GM10847 (cell line): Measurements from ENCODE around the gene CGB3.

Experiments
- POLR2A ChIP-seq: IDR thresholded peaks from 2 replicates; pipeline ENCODE4 v1.6.1; 2011; ENCODE audit not compliant: insufficient read length; ENCODE audit errors: extremely low read depth

CGB3 gene

DNA sequence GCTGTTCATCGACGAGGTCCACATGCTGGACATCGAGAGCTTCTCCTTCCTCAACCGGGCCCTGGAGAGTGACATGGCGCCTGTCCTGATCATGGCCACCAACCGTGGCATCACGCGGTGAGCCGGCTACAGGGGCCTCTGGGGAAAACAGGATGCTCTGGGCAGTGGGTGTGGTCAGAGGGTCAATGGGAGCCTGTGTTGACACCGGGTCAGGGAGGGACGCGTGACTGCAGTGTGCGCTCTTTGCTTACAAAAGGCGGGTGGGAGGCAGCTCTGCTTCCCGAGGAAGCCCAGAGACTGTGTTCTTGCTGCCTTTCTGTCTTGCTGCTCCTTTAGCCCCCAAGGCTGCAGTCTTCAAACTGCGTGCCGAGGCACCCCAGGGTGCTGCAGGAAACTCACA is 12.9 kb downstream of the CGB3 start:
- no peak for TF ChIP-seq POLR2A

DNA sequence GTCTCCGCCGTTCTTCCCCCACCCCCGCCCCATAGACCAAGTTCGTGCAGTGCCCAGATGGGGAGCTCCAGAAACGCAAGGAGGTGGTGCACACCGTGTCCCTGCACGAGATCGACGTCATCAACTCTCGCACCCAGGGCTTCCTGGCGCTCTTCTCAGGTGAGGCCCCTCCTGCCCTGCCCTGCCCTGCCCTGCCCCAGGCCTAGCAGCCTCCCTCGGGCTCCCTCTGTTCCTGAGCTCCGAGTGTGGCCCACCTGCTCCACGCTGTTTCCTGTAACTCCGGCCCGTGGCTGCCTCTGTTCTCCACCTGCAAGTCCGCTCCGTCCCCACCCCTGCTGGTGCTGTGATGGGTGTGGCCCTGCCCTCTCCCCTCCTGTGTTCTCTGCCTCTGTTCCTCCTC is 13.7 kb downstream of the CGB3 start:
- TF ChIP-seq POLR2A = no peak

DNA sequence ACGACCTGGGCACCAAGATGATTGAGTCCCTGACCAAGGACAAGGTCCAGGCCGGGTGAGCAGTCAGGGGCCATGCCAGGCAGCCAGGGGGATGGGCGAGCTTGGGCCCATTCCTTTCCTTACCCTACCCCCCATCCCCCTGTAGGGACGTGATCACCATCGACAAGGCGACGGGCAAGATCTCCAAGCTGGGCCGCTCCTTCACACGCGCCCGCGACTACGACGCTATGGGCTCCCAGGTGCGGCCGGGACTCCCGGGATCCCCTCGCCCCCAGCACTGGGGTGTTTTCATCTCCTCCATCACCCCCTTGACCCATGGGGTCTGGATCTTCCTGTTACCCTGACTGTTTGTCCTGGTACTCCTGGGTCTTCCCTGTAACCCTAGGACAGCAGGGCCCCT is 14.3 kb downstream of the CGB3 start:
- TF ChIP-seq POLR2A = no peak

DNA sequence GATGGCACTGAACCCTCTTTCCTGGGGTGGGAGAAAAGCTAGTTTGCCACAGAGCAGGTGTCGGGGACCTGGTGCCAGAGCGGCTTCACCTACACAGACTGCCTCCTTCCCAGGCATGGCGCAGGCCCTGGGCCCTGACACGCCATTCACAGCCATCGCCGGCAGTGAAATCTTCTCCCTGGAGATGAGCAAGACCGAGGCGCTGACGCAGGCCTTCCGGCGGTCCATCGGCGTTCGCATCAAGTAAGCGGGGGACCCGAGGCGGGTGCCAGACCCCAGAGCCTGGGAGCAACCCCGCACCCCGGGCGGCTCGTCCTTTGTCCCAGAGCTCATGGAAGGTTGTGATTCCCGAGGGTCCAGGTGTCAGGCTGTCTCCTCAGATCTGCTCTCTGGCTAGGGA is 17.2 kb downstream of the CGB3 start:
- TF ChIP-seq POLR2A = no peak

DNA sequence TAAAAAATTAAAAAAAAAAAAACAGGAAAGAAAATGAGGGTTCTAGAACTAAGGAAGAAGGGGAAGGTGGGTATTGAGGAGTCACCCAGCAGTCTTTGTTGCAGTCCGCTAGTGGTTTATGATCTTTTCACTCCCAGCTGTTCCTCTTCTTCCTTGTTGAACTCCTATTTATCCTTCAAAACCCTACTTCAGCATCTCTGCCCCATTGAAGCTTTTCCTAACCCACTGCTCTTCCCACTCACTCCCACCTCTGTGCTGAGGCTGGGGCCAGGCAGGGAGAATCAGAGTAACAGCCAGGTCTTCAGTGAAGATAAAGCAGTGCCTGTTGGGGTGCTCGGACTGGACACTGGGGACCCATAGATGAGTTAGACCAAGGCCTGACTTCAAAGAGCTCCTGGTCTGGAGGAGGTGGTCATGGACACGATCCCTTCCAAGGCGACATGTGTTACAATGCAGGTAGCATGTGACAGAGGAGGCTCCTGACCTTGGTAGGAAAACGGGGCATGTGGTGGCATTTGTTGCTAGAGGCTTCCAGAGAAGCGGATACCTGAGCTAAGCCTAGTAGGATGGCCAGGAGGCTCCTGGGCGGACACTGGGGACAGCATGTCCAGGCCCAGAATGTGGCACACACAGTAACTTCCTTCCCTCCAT is 19.0 kb downstream of the CGB3 start:
- TF ChIP-seq POLR2A = no peak

DNA sequence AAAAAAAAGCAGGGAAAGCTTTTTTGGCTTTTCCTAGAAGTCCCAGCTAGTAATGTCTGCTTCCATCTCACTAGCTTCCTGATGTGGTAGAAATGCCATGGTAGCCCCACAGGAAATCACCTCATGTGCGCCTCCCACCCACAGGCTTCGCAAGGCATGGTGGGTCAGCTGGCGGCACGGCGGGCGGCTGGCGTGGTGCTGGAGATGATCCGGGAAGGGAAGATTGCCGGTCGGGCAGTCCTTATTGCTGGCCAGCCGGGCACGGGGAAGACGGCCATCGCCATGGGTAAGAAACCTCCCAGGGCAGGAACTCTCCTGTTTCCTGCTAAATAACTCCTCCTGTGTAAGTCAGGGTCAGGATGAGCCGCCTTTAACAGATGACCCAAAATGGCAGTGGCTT is 20.0 kb downstream of the CGB3 start:
- TF ChIP-seq POLR2A = no peak

DNA sequence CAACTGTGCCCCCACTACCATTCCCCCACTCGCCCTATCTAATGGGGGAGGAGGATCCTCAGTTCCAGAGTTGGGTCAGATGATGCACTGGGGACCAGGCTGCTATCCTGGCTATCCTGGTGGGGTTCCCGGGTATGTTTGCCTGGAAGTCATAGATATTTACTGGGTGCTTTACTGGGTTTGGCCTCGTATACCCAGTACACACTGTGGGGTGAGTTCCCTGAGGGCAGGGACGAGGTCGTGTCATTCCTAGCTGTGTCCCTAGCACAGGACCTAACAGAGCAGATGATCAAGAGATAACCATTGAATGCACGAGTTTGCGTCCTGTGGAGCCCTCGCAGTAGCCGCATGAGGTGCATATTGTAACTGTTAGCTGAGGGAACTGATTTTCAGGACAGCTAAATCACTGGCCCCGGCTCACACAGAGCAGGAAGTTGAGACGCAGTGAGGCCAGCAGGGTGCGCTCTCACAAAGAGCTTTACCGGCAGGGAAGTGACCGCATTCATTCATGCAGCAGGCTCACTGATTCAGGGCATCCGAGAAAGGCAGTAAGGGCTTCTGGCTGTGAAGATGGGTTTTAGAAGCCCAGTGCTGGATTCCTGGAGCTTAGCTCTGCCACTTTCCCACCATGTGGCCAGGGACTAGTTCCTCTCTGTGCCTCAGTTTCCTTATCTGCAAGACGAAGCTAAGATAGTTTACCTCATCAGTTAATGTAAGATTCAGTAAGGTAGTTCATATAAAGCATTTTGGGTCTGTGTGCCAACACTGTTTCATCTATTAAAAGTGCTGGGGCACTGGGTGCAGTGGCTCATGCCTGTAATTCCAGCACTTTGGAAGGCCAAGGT is 24.4 kb downstream of the CGB3 start:
- TF ChIP-seq POLR2A = no peak

DNA sequence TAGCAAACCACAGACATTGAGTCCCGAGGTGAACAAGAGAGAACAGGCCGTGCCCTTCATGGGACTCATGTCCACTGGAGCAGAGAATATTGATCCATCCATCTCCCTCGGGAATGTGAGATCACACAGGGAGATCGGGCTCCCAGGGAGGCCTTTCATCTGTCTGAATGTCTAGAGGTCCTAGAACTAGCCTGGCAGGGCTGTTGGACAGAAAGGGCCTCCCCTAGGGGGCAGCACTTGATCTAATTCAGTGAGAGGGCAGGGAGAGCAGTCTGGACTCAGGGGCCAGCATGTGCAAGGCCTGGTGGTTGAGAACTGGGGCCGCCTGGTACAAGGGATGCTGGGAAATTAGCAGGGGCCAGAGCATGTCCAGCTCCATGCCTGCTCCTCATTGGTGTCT is 26.2 kb downstream of the CGB3 start:
- no peak for TF ChIP-seq POLR2A

DNA sequence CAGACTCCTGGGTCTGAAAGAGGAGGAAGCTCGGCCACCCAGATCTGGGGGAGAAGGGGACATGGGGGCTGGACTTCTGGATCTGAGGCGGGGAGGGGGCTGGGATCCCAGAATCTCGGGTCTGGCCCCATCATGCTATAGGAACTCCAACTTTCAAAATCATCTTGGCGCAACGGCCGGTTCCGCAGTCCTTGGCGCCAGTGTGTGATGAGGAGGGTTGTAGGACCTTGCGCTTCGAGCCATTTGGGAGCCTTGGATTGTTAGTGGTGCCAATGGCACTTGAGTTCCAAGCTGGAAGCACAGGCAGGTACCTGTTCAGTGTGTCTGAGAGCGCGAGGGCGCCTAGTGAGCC is 30.1 kb downstream of the CGB3 start:
- no peak for TF ChIP-seq POLR2A

DNA sequence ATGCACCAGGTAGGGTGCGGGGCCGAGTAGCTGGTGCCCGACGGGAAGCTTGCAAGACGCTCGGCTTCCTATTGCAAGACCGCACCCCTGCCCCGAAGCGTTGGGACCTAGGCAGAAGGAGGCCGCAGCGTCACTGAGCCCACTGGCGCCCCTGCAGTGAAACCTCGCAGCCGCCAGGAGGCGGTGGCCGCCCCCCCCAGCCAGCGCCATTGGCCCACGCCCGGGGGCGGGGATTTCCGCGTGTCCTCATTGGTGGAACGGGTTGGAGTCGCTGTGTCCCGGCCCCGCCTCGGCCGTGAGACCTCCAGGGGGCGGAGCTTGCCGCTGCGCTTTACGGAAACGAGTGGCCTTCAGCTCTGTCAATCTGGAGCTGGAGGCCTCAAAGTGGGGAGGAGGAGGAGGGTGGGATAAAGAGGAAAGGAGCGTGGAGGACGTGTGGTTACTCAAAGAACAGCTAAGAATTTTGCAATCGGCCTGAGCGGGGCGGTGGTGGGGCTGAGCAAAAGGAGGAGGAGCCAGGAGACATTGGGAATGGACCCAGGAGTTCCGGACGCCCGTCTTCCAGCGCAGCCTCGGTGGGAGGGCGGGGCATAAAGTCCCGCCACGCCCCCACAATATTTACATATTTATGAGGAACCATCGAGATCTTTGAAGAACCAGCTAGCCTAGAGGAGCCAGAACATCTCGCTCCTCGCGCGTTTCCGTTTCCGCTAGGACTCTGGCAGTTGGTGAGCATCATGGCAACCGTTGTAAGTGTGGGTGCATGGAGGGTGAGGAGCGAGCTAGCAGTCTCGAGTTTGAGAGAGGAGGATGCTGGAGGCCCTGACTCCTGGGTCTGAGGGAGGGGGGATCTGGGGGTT is 30.7 kb downstream of the CGB3 start, which contains the start of the genes GYS1 and RUVBL2:
TSS of gene GYS1 (minus strand) at position 135 of the 860 bp plus-strand sequence. CDS start 197 bp downstream, outside the sequence.
TSS of gene RUVBL2 (plus strand) at position 713 of the 860 bp plus-strand sequence. CDS start at position 738, 25 bp downstream.
- TF ChIP-seq POLR2A = peak; percentile 75

DNA sequence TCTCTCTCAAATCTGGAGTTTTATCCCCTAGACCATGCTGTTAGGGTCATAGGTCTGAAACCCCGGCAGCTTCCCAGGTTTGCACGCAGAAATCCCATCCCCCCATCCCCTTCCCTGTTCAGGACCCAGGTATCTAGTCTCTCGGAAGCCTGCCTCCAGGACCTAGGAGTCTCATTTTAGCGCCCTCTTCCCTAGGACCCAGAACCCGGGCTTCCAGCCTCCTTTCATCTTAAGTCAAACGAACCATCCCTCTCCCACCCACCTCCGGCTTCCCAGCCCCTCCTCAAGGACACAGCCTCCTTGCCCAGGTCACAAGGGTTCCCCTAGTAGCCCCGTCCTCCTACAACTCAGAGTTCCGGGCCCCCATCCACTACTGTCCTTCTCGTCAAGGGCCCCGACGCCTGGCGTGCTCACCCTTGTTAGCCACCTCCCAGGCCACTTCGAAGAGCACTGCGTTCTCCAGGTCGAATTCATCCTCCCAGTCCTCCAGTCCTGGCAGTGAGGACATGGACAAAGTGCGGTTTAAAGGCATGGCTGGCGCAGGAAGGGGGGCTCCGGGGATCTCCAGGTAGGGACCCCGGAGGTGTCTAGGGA is 31.5 kb downstream of the CGB3 start:
- TF ChIP-seq POLR2A = no peak

DNA sequence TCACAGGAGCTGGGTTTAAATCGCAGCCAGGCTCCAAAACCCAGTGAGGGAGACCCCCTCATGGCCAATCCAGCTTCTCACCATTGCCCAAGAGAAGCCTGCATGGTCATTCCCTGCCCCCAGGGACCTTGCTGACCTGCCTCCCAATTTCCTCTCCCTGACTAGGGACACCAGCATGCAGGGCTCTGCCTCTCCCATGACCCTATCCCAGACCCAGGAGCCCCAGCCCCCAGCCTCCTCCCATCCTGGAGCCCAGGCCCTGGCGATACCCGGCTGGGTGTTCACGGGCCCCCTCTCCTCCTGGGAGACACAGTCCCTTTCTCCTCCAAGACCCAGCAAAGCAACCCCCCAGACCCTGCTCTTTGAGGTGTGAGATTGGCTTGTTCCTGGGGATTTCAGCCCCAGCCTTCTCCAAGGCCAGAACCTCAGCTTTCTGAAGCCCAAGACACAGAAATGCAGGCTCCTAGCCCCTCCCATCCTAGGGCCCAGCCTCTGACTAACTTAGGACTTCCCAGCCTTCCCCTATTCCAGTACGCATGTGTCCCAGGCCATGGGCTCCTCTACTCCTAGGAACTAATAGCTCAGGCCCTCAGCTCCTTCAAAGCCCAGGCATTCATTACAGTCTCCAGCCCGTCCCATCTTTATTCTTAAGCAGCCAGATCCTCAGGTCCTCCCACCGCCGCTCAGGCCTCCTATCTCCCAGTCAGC is 32.1 kb downstream of the CGB3 start:
- no peak for TF ChIP-seq POLR2A

DNA sequence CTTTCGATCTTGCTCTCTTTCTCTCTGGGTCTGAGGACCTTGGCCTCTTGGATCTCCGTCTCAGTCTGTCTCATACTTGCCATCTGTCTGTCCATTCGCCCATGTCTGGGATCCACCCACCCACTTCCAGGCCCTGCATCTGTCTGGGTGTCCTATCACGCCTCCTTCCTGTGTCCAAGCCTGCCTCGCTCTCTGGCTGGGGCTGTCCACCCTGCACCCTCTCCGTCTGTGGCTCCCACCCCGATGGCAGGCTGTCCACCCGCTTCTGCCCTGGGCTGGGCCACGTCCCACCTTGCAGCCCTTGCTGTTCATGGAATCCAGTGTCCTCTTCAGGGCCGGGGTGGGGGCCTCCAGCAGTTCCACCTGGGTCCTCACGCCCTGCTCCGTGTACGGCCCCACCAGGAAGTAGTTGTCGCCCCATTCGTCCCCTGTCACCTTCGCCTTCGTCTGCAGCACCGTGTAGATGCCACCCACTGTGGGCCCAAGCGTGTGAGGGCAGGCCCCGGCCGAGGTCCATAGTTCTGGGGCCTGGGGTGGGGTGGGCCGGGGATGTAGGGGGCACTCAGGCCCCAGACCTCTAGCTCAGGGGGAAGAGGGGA is 33.0 kb downstream of the CGB3 start:
- no peak for TF ChIP-seq POLR2A

DNA sequence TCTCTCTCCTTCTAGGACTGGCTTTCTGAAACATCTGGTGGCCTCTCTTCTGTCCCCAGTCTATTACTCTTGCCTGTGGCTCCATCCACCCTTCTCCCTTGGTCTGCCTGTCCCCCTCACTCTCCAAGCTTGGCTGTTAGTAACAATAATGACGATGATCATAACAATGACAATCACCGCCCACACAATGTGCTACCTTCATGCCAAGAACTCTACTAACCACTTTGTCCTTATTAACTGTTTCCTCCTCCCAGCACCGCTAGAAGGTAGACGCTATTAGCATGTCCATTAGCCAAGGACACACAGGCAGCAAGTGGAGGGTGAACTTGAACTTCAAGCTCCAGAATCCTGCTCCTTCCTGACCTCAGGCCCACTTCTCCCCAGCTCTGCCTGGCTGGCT is 33.7 kb downstream of the CGB3 start:
- no peak for TF ChIP-seq POLR2A
